NCI-H345 treated with DMSO at 0.1 percent for 48 hours (cell line): Measurements from ENCODE around the gene SMAD3.

Experiments used
- DNase-seq: peaks from one replicate; lab custom pipeline; 2025; ENCODE audit not compliant: unreplicated experiment; lab: John Stamatoyannopoulos, UW

Gene SMAD3

GRCh38 chr15:67194171-67195114 is 129.0 kb downstream of the SMAD3 start:
- no peak for DNase-seq

- DNase-seq: no peak
Measured at GRCh38 chr15:67195305-67195704, 129.9 kb downstream of the SMAD3 start.

- no peak for DNase-seq
Measured at GRCh38 chr15:67196222-67196621, 130.8 kb downstream of the SMAD3 start.

GRCh38 chr15:67196672-67197363 is 131.4 kb downstream of the SMAD3 start:
- no peak for DNase-seq

- no peak for DNase-seq
Measured at GRCh38 chr15:67197364-67197695, 131.9 kb downstream of the SMAD3 start.

GRCh38 chr15:67198157-67198754 is 132.9 kb downstream of the SMAD3 start:
- no peak for DNase-seq

- no peak for DNase-seq
Measured at GRCh38 chr15:67199391-67199790, 134.0 kb downstream of the SMAD3 start.

GRCh38 chr15:67199881-67200763 is 134.7 kb downstream of the SMAD3 start:
- no peak for DNase-seq

GRCh38 chr15:67201136-67201535 is 135.7 kb downstream of the SMAD3 start:
- no peak for DNase-seq

GRCh38 chr15:67202091-67202490 is 136.7 kb downstream of the SMAD3 start:
- DNase-seq: no peak

- no peak for DNase-seq
Measured at GRCh38 chr15:67202991-67203390, 137.6 kb downstream of the SMAD3 start.

GRCh38 chr15:67207555-67208207 is 142.3 kb downstream of the SMAD3 start:
- no peak for DNase-seq

GRCh38 chr15:67208396-67208795 is 143.0 kb downstream of the SMAD3 start:
- no peak for DNase-seq

- no peak for DNase-seq
Measured at GRCh38 chr15:67210555-67211168, 145.3 kb downstream of the SMAD3 start.

GRCh38 chr15:67212684-67213367 is 147.4 kb downstream of the SMAD3 start:
- no peak for DNase-seq

- no peak for DNase-seq
Measured at GRCh38 chr15:67215102-67215501, 149.7 kb downstream of the SMAD3 start.

- DNase-seq: no peak
Measured at GRCh38 chr15:67216859-67217258, 151.5 kb downstream of the SMAD3 start.

- no peak for DNase-seq
Measured at GRCh38 chr15:67218428-67218827, 153.0 kb downstream of the SMAD3 start.

GRCh38 chr15:67219288-67219687 is 153.9 kb downstream of the SMAD3 start:
- no peak for DNase-seq
